ENCODE results near the gene PLAC9.

The PLAC9 gene

GRCh38 chr10:80184291-80184690, 51.8 kb downstream of the PLAC9 start:
- DNase-seq (ENCODE audit: low spot score) = no peak

- no peak for DNase-seq (ENCODE audit: low spot score)
Observed at GRCh38 chr10:80185578-80186299, 53.2 kb downstream of the PLAC9 start.

- no peak for DNase-seq (ENCODE audit: low spot score)
Observed at GRCh38 chr10:80186364-80187012, 54.0 kb downstream of the PLAC9 start.

GRCh38 chr10:80187060-80187459, 54.5 kb downstream of the PLAC9 start:
- no peak for DNase-seq (ENCODE audit: low spot score)

- DNase-seq (ENCODE audit: low spot score) = peak; percentile 90
Observed at GRCh38 chr10:80187465-80188409, 55.2 kb downstream of the PLAC9 start.

GRCh38 chr10:80188713-80189112, 56.2 kb downstream of the PLAC9 start:
- DNase-seq (ENCODE audit: low spot score) = no peak

- no peak for DNase-seq (ENCODE audit: low spot score)
Observed at GRCh38 chr10:80191589-80192270, 59.2 kb downstream of the PLAC9 start.

GRCh38 chr10:80192553-80192952, 60.0 kb downstream of the PLAC9 start:
- no peak for DNase-seq (ENCODE audit: low spot score)

- DNase-seq (ENCODE audit: low spot score) = no peak
Observed at GRCh38 chr10:80194373-80195045, 62.0 kb downstream of the PLAC9 start.

Data from CD4-positive, alpha-beta T cell treated with Interleukin-6 at 100 ng/mL for 8 hours (primary cell).